ENCODE measurements around the gene SND1.

GRCh38 chr7:127903892-127904669 lies 252.1 kb downstream of the SND1 start:
- TF ChIP-seq CTCF (IDR thresholded peaks at IDR 0.05): no peak
- TF ChIP-seq POLR2A (IDR thresholded peaks at IDR 0.05): no peak

Data from esophagus squamous epithelium (tissue), 4 donors.